PC-9 (cell line): ENCODE measurements around the gene GAST. TPM values are rescaled to one million over a fixed set of nuclear protein-coding genes. Genes with fewer than 3 reads are reported as not detected.

Source experiments
- BruUV-seq: library from RNA; stranded (reverse); fragments of 400-500 nt; replicated peaks from 2 replicates; lab custom pipeline; 2021; lab: Mats Ljungman, UMichigan
- CTCF ChIA-PET: fragments of 300-600 bp; sonication (Branson Sonifier 250); formaldehyde crosslinking; loops from one replicate; lab custom pipeline; 2022; ENCODE audit warnings: antibody characterized with exemption; lab: Charles Lee
- POLR2A ChIA-PET: fragments of 300-600 bp; sonication (Branson Sonifier 250); formaldehyde crosslinking; loops from one replicate; lab custom pipeline; 2022; ENCODE audit warnings: antibody characterized with exemption; ENCODE audit not compliant: unreplicated experiment; lab: Charles Lee
- DNase-seq, 2 experiments: peaks; one replicate each; pipeline versions ENCODE4 v3.0.0 to v3.0.0-alpha.2; 2015 to 2022; ENCODE audit warnings: mixed read lengths in 1 of 2
- H2AFZ ChIP-seq: fragments of 200-600 bp; sonication (generic); 2 replicates; pipeline ENCODE4 v1.8.1; 2017; ENCODE audit warnings: antibody characterized with exemption
- H3F3A ChIP-seq: fragments of 200-600 bp; sonication (generic); 2 replicates; pipeline ENCODE4 v1.8.1; 2017; ENCODE audit warnings: antibody characterized with exemption, mild to moderate bottlenecking, low read depth; ENCODE audit not compliant: insufficient read depth
- H3K27ac ChIP-seq: fragments of 200-600 bp; sonication (generic); 2 replicates; pipeline ENCODE4 v1.6.1; 2016; ENCODE audit warnings: mixed run types
- H3K27me3 ChIP-seq: fragments of 200-600 bp; sonication (generic); 2 replicates; pipeline ENCODE4 v1.6.1; 2016; ENCODE audit warnings: low read depth, mixed run types; ENCODE audit not compliant: insufficient read depth
- H3K36me3 ChIP-seq: fragments of 200-600 bp; sonication (generic); 2 replicates; pipeline ENCODE4 v1.6.1; 2016; ENCODE audit warnings: low read depth, mixed run types
- H3K4me1 ChIP-seq: fragments of 200-600 bp; sonication (generic); replicated peaks from 2 replicates; pipeline ENCODE4 v1.6.1; 2016; ENCODE audit warnings: mixed run types; ENCODE audit not compliant: insufficient read depth
- H3K4me2 ChIP-seq: fragments of 200-600 bp; sonication (generic); 2 replicates; pipeline ENCODE4 v1.6.1; 2017; ENCODE audit warnings: mixed run types
- H3K4me3 ChIP-seq: fragments of 200-600 bp; sonication (generic); 2 replicates; pipeline ENCODE4 v1.6.1; 2016; ENCODE audit warnings: mixed run types
- H3K79me2 ChIP-seq: fragments of 200-600 bp; sonication (generic); 2 replicates; pipeline ENCODE4 v1.6.1; 2017; ENCODE audit warnings: low read depth, mixed run types
- H3K9me2 ChIP-seq: fragments of 200-600 bp; sonication (generic); 2 replicates; pipeline ENCODE4 v1.8.1; 2017; ENCODE audit warnings: mild to moderate bottlenecking; ENCODE audit not compliant: insufficient read depth
- H3K9me3 ChIP-seq: fragments of 200-600 bp; sonication (generic); 2 replicates; pipeline ENCODE4 v1.8.1; 2016; ENCODE audit warnings: low read depth; ENCODE audit not compliant: insufficient read depth
- H4K20me1 ChIP-seq: fragments of 200-600 bp; sonication (generic); 2 replicates; pipeline ENCODE4 v1.8.1; 2017; ENCODE audit not compliant: insufficient read depth
- CTCF ChIP-seq: fragments of 200-600 bp; sonication (generic); conservative IDR thresholded peaks from 2 replicates; pipeline ENCODE4 v1.6.1; 2017; ENCODE audit warnings: mixed run types, antibody characterized with exemption, mild to moderate bottlenecking, moderate library complexity
- EZH2 ChIP-seq: fragments of 200-600 bp; sonication (generic); IDR thresholded peaks from 2 replicates; pipeline ENCODE4 v1.8.0; 2017; ENCODE audit warnings: antibody characterized with exemption, low read depth
- intact Hi-C: fragments of 100-400 bp; cut with micrococcal nuclease; formaldehyde crosslinking; loops from one replicate; pipeline ENCODE4 v1.10.0; 2022; ENCODE audit not compliant: unreplicated experiment
- total RNA-seq: library from RNA; stranded (reverse); gene quantifications from 2 replicates; pipeline ENCODE4 v1.2.3, GENCODE V29; 2021

The GAST gene
- total RNA-seq, 1 experiment from 2014 or later, result 0.87 TPM

GRCh38 chr17:41710472-41711090 is 1.6 kb upstream of the GAST start:
- Histone ChIP-seq H3K36me3 (no peaks in the 10 kb centered on the region), H2AFZ (no peak overlapping the region), H3K9me2 (no peaks in the 10 kb centered on the region), H4K20me1 (no peaks in the 10 kb centered on the region), H3K4me3 (no peak overlapping the region), H3K27me3 (no peaks in the 10 kb centered on the region), H3K27ac (no peak overlapping the region), H3F3A (peaks cover 4% of the 10 kb centered on the region; the same call in 1 of the 2 replicates), H3K4me1 (no peaks in the 10 kb centered on the region), H3K9me3 (no peaks in the 10 kb centered on the region), H3K4me2 (no peak overlapping the region), H3K79me2 (no peaks in the 10 kb centered on the region)
- TF ChIP-seq CTCF, result no peak
- no peak for TF ChIP-seq EZH2
- intact Hi-C loops, result no loop called here
- BruUV-seq, result no TSS peak
- ChIA-PET POLR2A (no interaction called here), CTCF (no interaction called here)
- no peak for DNase-seq

- peak overlapping the region; percentile 69 for H3K4me2 ChIP-seq
- TF ChIP-seq CTCF, result no peak
- peak overlapping the region; percentile 48 for H3K27ac ChIP-seq
- H3K4me3 ChIP-seq, result peak overlapping the region; percentile 28; the same call in 1 of the 2 replicates
- peaks cover 19% of the 10 kb centered on the region for H3K4me1 ChIP-seq
- CTCF ChIA-PET, result no interaction called here
- intact Hi-C loops, result no loop called here
- H3K36me3 ChIP-seq, result no peaks in the 10 kb centered on the region
- BruUV-seq, result no TSS peak
- no peaks in the 10 kb centered on the region; the same call in 1 of the 2 replicates for H3K9me3 ChIP-seq
- H3F3A ChIP-seq, result peaks cover 32% of the 10 kb centered on the region
- peak; percentile 48 to 86 for DNase-seq
- H3K79me2 ChIP-seq, result no peaks in the 10 kb centered on the region
- POLR2A ChIA-PET, result interaction anchor here (0.6 to 1.1 kb wide), 3 partner anchors 22 to 795 kb away, joined by 4 read pairs; no protein-coding TSS in a partner anchor
- H3K27me3 ChIP-seq, result no peaks in the 10 kb centered on the region
- 0 out of 2 replicates have a peak overlapping the region, but pooled peaks have one; percentile 4 for H2AFZ ChIP-seq
- no peaks in the 10 kb centered on the region for H4K20me1 ChIP-seq
- H3K9me2 ChIP-seq, result no peaks in the 10 kb centered on the region
Observed at GRCh38 chr17:41717408-41718286, 5.5 kb downstream of the GAST start.

- intact Hi-C loops, result no loop called here
- Histone ChIP-seq H4K20me1 (no peaks in the 10 kb centered on the region), H3K9me3 (no peaks in the 10 kb centered on the region; the same call in 1 of the 2 replicates), H3K27me3 (no peaks in the 10 kb centered on the region), H2AFZ (no peak overlapping the region), H3K4me1 (peaks cover 19% of the 10 kb centered on the region), H3K4me2 (peak overlapping the region; percentile 69), H3F3A (peaks cover 32% of the 10 kb centered on the region), H3K27ac (peak overlapping the region; percentile 48), H3K36me3 (no peaks in the 10 kb centered on the region), H3K9me2 (no peaks in the 10 kb centered on the region), H3K79me2 (no peaks in the 10 kb centered on the region), H3K4me3 (no peak overlapping the region)
- CTCF ChIA-PET, result no interaction called here
- DNase-seq, result no peak
- TF ChIP-seq EZH2 (no peak), CTCF (no peak)
- no TSS peak for BruUV-seq
- POLR2A ChIA-PET, result interaction anchor here (1.1 kb wide), 1 partner anchor 794 kb away, joined by 4 read pairs; no protein-coding TSS in a partner anchor
Observed at GRCh38 chr17:41718287-41718645, 6.1 kb downstream of the GAST start.
